Measurements from ENCODE around the gene OR6B3. TPM values are rescaled to one million over a fixed set of nuclear protein-coding genes. Genes with fewer than 3 reads are reported as not detected.

The OR6B3 gene
- total RNA-seq, 1 donor from 2014 or later = not detected

GRCh38 chr2:240032406-240033329, 20.7 kb downstream of the OR6B3 start:
- no peaks in the 10 kb centered on the region for H3K36me3 Mint-ChIP-seq (ENCODE audit: low read depth)
- H3K27me3 Mint-ChIP-seq = peaks cover 34% of the 10 kb centered on the region
- H3K4me1 Mint-ChIP-seq = no peaks in the 10 kb centered on the region
- no peak overlapping the region for H3K4me3 Mint-ChIP-seq
- H3K27ac Mint-ChIP-seq = no peak overlapping the region
- no peaks in the 10 kb centered on the region for H3K9me3 Mint-ChIP-seq
- intact Hi-C loops (cut with micrococcal nuclease) = no loop called here
- no peak for DNase-seq

DNA sequence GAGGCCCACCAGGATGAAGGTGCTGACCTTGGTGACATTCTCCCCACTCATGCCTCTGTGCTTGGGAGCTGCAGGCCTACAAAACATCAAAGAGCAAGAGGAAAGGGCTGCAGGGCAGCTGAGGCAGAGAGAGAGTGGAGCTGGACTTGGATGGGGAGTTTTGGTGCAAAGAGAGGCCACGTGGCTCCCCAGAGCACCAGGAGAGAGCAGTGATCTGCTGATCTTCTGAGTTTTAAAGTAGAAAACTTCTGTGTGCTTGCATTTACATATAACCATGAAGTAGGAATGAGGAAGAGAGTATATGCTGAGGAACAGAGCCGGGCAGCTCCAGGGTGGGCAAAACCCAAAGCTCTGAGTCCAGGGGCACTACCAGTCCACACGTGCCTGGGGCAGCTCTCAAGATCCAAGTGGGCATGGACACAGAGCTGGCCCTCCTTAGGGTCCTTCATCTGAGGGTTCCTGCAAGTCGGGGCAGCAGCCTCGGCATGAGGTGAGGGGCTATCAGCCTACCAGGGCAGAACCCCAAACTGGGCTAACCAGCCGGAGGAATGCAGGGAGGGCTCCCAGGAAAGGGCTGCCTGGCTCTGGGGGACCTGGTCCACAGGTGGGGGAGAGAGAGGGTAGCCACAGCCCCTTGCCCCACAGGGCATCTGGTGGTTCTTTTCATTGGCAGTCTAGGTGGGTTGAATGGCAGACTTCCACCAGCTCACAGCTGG, 22.8 kb downstream of the OR6B3 start, which contains the start of gene OR6B2:
Gene OR6B2 (minus strand): TSS at position 51 of the 716 bp plus-strand sequence. CDS start 0 bp downstream, at position 51.
- H3K4me3 Mint-ChIP-seq = no peak within 1 kb of the TSS
- no peak within 1 kb of the TSS for H3K27ac Mint-ChIP-seq
- no peaks in the 10 kb centered on the region for H3K4me1 Mint-ChIP-seq
- peaks cover 20% of the 10 kb centered on the region for H3K27me3 Mint-ChIP-seq
- H3K9me3 Mint-ChIP-seq = no peaks in the 10 kb centered on the region
- DNase-seq = no peak
- intact Hi-C loops (cut with micrococcal nuclease) = no loop called here
- no peaks in the 10 kb centered on the region for H3K36me3 Mint-ChIP-seq (ENCODE audit: low read depth)

DNA sequence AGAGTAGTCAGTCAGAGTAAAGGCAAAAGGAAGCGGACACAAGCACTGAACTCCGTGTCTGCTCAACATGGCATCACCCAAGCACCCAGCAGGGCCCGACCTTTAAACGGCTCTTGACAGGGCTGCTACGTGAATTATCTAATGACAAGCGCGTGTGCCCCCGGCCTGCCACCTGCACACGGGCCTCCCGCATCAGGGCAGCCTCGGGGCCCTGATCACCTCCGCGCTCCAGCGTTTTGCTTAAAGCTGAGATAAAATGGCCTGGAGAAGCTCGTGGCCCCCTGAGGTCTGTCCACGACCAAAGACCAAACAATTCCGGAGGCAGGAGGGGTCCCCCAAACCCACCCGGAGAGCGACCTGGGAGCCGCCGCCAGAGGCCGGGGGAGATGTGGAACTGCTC, 28.6 kb downstream of the OR6B3 start:
- no peak for DNase-seq
- H3K4me3 Mint-ChIP-seq = peak overlapping the region; percentile 88
- peak overlapping the region; percentile 94 for H3K27ac Mint-ChIP-seq
- H3K9me3 Mint-ChIP-seq = no peaks in the 10 kb centered on the region
- peaks cover 15% of the 10 kb centered on the region for H3K36me3 Mint-ChIP-seq (ENCODE audit: low read depth)
- intact Hi-C loops (cut with micrococcal nuclease) = loop anchor here (1.0 kb wide), 2 partner anchors 112 to 623 kb away; partner anchors contain the start of genes COPS9 and HDAC4
- peaks cover 5% of the 10 kb centered on the region for H3K27me3 Mint-ChIP-seq
- H3K4me1 Mint-ChIP-seq = peaks cover 17% of the 10 kb centered on the region

GRCh38 chr2:240023792-240024191, 29.5 kb downstream of the OR6B3 start:
- peaks cover 5% of the 10 kb centered on the region for H3K27me3 Mint-ChIP-seq
- H3K27ac Mint-ChIP-seq = no peak overlapping the region
- no peak for DNase-seq
- H3K4me3 Mint-ChIP-seq = peak overlapping the region; percentile 88
- intact Hi-C loops (cut with micrococcal nuclease) = no loop called here
- H3K36me3 Mint-ChIP-seq (ENCODE audit: low read depth) = peaks cover 18% of the 10 kb centered on the region
- peaks cover 17% of the 10 kb centered on the region for H3K4me1 Mint-ChIP-seq
- H3K9me3 Mint-ChIP-seq = no peaks in the 10 kb centered on the region

GRCh38 chr2:240021488-240022104, 31.7 kb downstream of the OR6B3 start:
- no peaks in the 10 kb centered on the region for H3K27me3 Mint-ChIP-seq
- intact Hi-C loops (cut with micrococcal nuclease) = no loop called here
- H3K36me3 Mint-ChIP-seq (ENCODE audit: low read depth) = peaks cover 34% of the 10 kb centered on the region
- no peak overlapping the region for H3K27ac Mint-ChIP-seq
- no peaks in the 10 kb centered on the region for H3K9me3 Mint-ChIP-seq
- H3K4me1 Mint-ChIP-seq = peaks cover 17% of the 10 kb centered on the region
- peak; percentile 90 for DNase-seq
- no peak overlapping the region for H3K4me3 Mint-ChIP-seq

DNA sequence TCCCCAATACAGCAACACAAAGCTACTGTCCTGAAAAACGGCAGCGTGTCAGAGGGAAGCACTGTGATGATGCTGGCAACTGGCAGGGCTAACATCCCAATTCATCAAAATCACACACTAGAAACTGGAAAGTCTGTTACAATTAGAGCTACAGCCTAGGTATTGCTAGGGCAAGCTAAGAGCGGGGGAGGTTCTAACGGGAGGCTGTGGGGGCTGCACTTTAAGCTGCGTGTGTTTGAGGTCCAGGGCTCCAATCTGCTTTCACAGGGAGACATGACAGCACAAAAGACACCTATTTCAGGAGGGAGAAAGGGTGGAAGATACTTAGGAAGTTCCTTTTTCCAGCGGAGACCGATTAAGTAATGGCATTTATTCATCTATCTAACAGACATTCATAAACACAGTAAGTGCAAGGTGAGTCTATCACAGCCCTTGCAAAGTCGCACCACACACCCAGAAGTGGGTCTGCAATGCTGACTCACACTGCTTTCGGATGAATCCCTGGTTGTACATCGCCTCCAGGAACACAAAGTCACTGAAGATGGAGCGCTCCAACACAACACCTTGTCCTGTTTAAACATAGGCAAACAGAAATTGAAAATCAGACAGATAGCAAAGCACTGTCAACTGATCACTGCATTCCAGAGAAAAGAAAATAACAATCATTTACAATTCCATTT, 35.1 kb downstream of the OR6B3 start:
- no peak overlapping the region for H3K27ac Mint-ChIP-seq
- intact Hi-C loops (cut with micrococcal nuclease) = no loop called here
- no peaks in the 10 kb centered on the region for H3K27me3 Mint-ChIP-seq
- H3K36me3 Mint-ChIP-seq (ENCODE audit: low read depth) = peaks cover 53% of the 10 kb centered on the region
- H3K4me1 Mint-ChIP-seq = peaks cover 5% of the 10 kb centered on the region
- no peak overlapping the region for H3K4me3 Mint-ChIP-seq
- no peaks in the 10 kb centered on the region for H3K9me3 Mint-ChIP-seq
- DNase-seq = no peak

GRCh38 chr2:240014327-240014726, 39.0 kb downstream of the OR6B3 start:
- Mint-ChIP-seq H3K4me3 (no peak overlapping the region), H3K27ac (no peak overlapping the region), H3K4me1 (no peaks in the 10 kb centered on the region), H3K36me3 (ENCODE audit: low read depth) (peaks cover 60% of the 10 kb centered on the region), H3K9me3 (no peaks in the 10 kb centered on the region), H3K27me3 (no peaks in the 10 kb centered on the region)
- intact Hi-C loops (cut with micrococcal nuclease) = no loop called here
- DNase-seq = peak; percentile 43

- no peaks in the 10 kb centered on the region for H3K27me3 Mint-ChIP-seq
- no peak for DNase-seq
- no peak overlapping the region for H3K27ac Mint-ChIP-seq
- H3K4me3 Mint-ChIP-seq = no peak overlapping the region
- no peaks in the 10 kb centered on the region for H3K4me1 Mint-ChIP-seq
- intact Hi-C loops (cut with micrococcal nuclease) = no loop called here
- H3K9me3 Mint-ChIP-seq = no peaks in the 10 kb centered on the region
- H3K36me3 Mint-ChIP-seq (ENCODE audit: low read depth) = peaks cover 61% of the 10 kb centered on the region
Observed at GRCh38 chr2:240013343-240013742, 40.0 kb downstream of the OR6B3 start.

DNA sequence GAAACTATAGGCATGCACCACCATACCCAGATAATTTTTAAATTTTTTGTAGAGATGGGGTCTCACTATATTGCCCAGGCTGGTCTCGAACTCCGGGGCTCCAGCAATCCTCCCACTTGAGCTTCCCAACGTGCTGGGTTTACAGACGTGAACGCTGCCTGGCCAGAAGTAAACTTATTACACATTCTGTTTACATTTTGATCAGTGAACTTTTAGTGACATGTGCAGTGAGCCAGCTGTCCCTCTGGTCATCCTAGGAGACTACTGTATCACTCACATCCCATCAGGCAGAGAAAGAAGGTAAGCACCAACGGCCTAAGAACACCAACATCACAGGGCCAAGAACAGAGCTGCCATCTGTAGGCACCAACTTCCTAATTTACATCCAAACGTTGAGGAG, 50.3 kb downstream of the OR6B3 start:
- intact Hi-C loops (cut with micrococcal nuclease) = no loop called here
- Mint-ChIP-seq H3K27ac (no peak overlapping the region), H3K36me3 (ENCODE audit: low read depth) (peaks cover 53% of the 10 kb centered on the region), H3K27me3 (no peaks in the 10 kb centered on the region), H3K4me3 (no peak overlapping the region), H3K9me3 (no peaks in the 10 kb centered on the region), H3K4me1 (no peaks in the 10 kb centered on the region)
- DNase-seq = no peak

GRCh38 chr2:240000671-240001070, 52.6 kb downstream of the OR6B3 start:
- intact Hi-C loops (cut with micrococcal nuclease) = no loop called here
- Mint-ChIP-seq H3K27me3 (no peaks in the 10 kb centered on the region), H3K4me1 (no peaks in the 10 kb centered on the region), H3K4me3 (no peak overlapping the region), H3K36me3 (ENCODE audit: low read depth) (peaks cover 44% of the 10 kb centered on the region), H3K27ac (no peak overlapping the region), H3K9me3 (no peaks in the 10 kb centered on the region)
- DNase-seq = no peak

DNA sequence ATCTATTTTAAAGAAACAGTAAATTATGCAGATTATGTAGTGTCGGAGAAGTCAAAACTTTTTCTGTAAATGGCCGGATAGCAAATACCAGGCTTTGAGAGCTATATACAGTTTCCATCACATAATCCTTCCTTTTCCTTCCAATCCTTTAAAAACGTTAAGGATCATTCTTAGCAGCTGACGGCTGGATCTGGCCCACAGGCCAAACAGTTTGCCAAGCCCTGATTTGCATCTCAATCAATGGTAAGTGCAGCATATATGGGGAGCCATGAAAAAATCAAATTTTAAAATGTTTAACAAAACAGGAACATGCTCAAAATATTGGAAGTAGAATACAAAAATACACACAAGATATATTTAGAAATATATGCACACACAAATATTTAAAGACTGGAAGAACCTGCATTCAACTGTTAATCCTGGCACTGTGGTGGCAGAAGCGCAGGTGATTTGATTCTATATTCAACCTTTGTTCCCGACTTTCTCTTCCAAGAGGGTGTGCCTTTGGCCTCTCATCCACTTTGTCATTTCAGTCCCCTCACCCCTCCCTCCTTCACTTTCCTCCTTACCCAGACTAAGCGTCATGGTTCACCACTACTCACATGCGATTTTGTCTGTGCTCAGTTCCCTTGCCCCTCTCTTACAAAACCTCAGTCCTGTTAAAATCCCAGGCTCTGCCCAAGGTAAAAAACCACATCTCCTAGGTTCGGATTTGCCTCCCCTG, 55.5 kb downstream of the OR6B3 start:
- Mint-ChIP-seq H3K27me3 (no peaks in the 10 kb centered on the region), H3K27ac (no peak overlapping the region), H3K36me3 (ENCODE audit: low read depth) (peaks cover 31% of the 10 kb centered on the region), H3K4me3 (no peak overlapping the region), H3K4me1 (no peaks in the 10 kb centered on the region), H3K9me3 (no peaks in the 10 kb centered on the region)
- no peak for DNase-seq
- intact Hi-C loops (cut with micrococcal nuclease) = loop anchor here (10.0 kb wide), 1 partner anchor 963 kb away; no protein-coding TSS in a partner anchor
